Panc1 (cell line): ENCODE data around the gene TIMELESS. TPM values are rescaled to one million over a fixed set of nuclear protein-coding genes. Genes with fewer than 3 reads are reported as not detected.

Experiments
- ATAC-seq: fragments of 200-7000 bp; cut with Tn5 transposase; 2 replicates; pipeline ENCODE4 v1.9.1; 2020; ENCODE audit warnings: mild to moderate bottlenecking, moderate library complexity
- BruUV-seq: library from RNA; stranded (reverse); fragments of 400-500 nt; replicated peaks from 2 replicates; lab custom pipeline; 2021; lab: Mats Ljungman, UMichigan
- CTCF ChIA-PET: fragments of 300-600 bp; sonication (Branson Sonifier 250); formaldehyde crosslinking; loops from one replicate; lab custom pipeline; 2022; ENCODE audit warnings: antibody characterized with exemption; lab: Charles Lee
- POLR2A ChIA-PET: fragments of 300-600 bp; sonication (Branson Sonifier 250); formaldehyde crosslinking; loops from one replicate; lab custom pipeline; 2022; ENCODE audit warnings: antibody characterized with exemption; lab: Charles Lee
- DNase-seq: peaks from one replicate; pipeline ENCODE4 v3.0.0-alpha.2; 2010; ENCODE audit warnings: low read depth, low spot score
- H3K27ac ChIP-seq: 2 replicates; pipeline ENCODE4 v1.5.1; 2011; ENCODE audit warnings: mild to moderate bottlenecking, low read length, inconsistent platforms
- H3K27me3 ChIP-seq: fragments of 200-500 bp; sonication (Bioruptor generic); 2 replicates; pipeline ENCODE4 v1.6.0; 2014; ENCODE audit warnings: low read length, inconsistent platforms; ENCODE audit not compliant: control insufficient read depth, insufficient read depth
- H3K36me3 ChIP-seq: fragments of 200-500 bp; sonication (Bioruptor generic); 2 replicates; pipeline ENCODE4 v1.5.1; 2014; ENCODE audit warnings: inconsistent platforms, mild to moderate bottlenecking, low read length, moderate library complexity; ENCODE audit not compliant: control insufficient read depth, insufficient read depth
- H3K4me1 ChIP-seq: 2 replicates; pipeline ENCODE4 v1.5.1; 2011; ENCODE audit warnings: inconsistent platforms, mild to moderate bottlenecking, low read length, moderate library complexity; ENCODE audit not compliant: control insufficient read depth, insufficient read depth
- H3K4me3 ChIP-seq, 2 experiments: 2 replicates each; pipeline ENCODE4 v1.5.1; 2011 to 2012; ENCODE audit warnings: low read depth in 2 of 2, low read length in 2 of 2, mild to moderate bottlenecking in 2 of 2, inconsistent platforms in 1 of 2, moderate library complexity in 1 of 2
- H3K9me3 ChIP-seq: fragments of 200-500 bp; sonication (Bioruptor generic); 2 replicates; pipeline ENCODE4 v1.5.1; 2014; ENCODE audit warnings: low read depth, mild to moderate bottlenecking, inconsistent platforms, low read length, moderate library complexity; ENCODE audit not compliant: control insufficient read depth, insufficient read depth
- POLR2AphosphoS5 ChIP-seq: IDR thresholded peaks from 2 replicates; pipeline ENCODE4 v1.6.1; 2012; ENCODE audit warnings: mild to moderate bottlenecking, low read depth, low read length, moderate library complexity
- SIN3A ChIP-seq: IDR thresholded peaks from 2 replicates; pipeline ENCODE4 v1.6.1; 2012; ENCODE audit warnings: low read depth, mild to moderate bottlenecking, low read length, moderate library complexity, borderline replicate concordance; ENCODE audit not compliant: insufficient read depth
- TCF7L2 ChIP-seq: IDR thresholded peaks from 2 replicates; pipeline ENCODE4 v1.6.1; 2011; ENCODE audit warnings: mild to moderate bottlenecking, low read depth, low read length, inconsistent platforms
- in situ Hi-C: cut with HindIII; loops from 2 replicates; pipeline ENCODE4 v1.10.0; 2016; ENCODE audit warnings: low sequenced_read_pairs, low pct_unique_long_range_greater_than_20kb
- intact Hi-C: fragments of 100-400 bp; cut with micrococcal nuclease; formaldehyde crosslinking; loops from one replicate; pipeline ENCODE4 v1.10.0; 2022; ENCODE audit not compliant: unreplicated experiment
- total RNA-seq: library from RNA; stranded (reverse); gene quantifications from one replicate; pipeline ENCODE4 v1.2.1, GENCODE V29; 2021; ENCODE audit not compliant: unreplicated experiment
- TF ChIP-seq, protein P1 (sequence below), 2 experiments: IDR thresholded peaks; 2 replicates each; pipeline ENCODE4 v1.6.1; 2011 to 2012; ENCODE audit warnings: low read depth in 2 of 2, control low read depth in 1 of 2, low read length in 1 of 2, mild to moderate bottlenecking in 1 of 2, moderate library complexity in 1 of 2; ENCODE audit not compliant: insufficient read depth in 1 of 2
- TF ChIP-seq, protein P2 (sequence below): fragments of 450-650 bp; IDR thresholded peaks from 2 replicates; pipeline ENCODE4 v1.5.1; 2017; ENCODE audit warnings: mild to moderate bottlenecking

TIMELESS gene
- total RNA-seq, 1 experiment from 2014 or later = 46.2 TPM

DNA sequence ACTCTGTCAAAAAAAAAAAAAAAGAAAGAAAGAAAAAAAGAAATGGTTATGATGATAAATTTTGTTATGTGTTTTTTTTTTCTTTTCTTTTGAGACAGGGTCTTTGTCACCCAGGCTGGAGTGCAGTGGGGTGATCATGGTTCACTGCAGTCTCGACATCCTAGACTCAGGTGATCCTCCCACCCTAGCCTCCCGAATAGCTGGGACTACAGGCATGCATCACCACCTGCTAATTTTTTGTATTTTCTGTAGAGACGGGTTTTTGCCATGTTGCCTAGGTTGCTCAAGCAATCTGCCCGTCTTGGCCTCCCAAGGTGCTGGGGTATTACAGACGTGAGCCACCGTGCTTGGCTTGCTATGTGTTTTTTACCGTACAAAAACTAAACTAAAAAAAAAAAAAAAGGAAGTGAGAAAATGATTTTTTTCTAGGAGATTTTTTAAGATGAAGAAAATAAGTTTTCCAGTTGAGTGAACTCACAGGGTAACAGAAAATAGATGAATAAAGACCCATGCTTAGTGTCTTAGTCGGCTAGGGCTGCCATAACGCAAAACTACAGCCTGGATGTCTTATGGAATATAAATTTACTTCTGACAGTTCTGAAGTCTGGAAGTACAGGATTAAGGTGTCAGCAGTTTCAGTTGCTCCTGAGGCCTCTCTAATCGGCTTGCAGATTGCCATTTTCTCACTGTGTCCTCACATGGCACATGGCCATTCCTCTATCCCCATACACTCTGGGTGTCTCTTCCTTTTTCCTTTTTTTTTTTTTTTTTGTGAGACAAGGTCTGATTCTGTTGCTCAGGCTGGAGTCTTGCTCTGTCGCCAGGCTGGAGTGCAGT is 73.4 kb downstream of the TIMELESS start:
- ATAC-seq (no peak), DNase-seq (no peak)
- CTCF ChIA-PET = interaction anchor here (0.6 kb wide), 1 partner anchor 330 kb away, joined by 5 read pairs; no protein-coding TSS in a partner anchor
- Histone ChIP-seq H3K27me3 (no peaks in the 10 kb centered on the region), H3K4me1 (no peaks in the 10 kb centered on the region), H3K4me3 (no peak overlapping the region), H3K9me3 (no peaks in the 10 kb centered on the region), H3K27ac (no peak overlapping the region), H3K36me3 (no peaks in the 10 kb centered on the region)
- TF ChIP-seq TCF7L2 (no peak), POLR2AphosphoS5 (no peak), SIN3A (no peak)
- TF ChIP-seq, protein P1, sequence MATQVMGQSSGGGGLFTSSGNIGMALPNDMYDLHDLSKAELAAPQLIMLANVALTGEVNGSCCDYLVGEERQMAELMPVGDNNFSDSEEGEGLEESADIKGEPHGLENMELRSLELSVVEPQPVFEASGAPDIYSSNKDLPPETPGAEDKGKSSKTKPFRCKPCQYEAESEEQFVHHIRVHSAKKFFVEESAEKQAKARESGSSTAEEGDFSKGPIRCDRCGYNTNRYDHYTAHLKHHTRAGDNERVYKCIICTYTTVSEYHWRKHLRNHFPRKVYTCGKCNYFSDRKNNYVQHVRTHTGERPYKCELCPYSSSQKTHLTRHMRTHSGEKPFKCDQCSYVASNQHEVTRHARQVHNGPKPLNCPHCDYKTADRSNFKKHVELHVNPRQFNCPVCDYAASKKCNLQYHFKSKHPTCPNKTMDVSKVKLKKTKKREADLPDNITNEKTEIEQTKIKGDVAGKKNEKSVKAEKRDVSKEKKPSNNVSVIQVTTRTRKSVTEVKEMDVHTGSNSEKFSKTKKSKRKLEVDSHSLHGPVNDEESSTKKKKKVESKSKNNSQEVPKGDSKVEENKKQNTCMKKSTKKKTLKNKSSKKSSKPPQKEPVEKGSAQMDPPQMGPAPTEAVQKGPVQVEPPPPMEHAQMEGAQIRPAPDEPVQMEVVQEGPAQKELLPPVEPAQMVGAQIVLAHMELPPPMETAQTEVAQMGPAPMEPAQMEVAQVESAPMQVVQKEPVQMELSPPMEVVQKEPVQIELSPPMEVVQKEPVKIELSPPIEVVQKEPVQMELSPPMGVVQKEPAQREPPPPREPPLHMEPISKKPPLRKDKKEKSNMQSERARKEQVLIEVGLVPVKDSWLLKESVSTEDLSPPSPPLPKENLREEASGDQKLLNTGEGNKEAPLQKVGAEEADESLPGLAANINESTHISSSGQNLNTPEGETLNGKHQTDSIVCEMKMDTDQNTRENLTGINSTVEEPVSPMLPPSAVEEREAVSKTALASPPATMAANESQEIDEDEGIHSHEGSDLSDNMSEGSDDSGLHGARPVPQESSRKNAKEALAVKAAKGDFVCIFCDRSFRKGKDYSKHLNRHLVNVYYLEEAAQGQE (IDR thresholded peaks at IDR 0.05; ENCODE audit: insufficient read depth in 1 of 2, low read depth in 2 of 2, low read length in 1 of 2) = no peak
- TF ChIP-seq, protein P2, sequence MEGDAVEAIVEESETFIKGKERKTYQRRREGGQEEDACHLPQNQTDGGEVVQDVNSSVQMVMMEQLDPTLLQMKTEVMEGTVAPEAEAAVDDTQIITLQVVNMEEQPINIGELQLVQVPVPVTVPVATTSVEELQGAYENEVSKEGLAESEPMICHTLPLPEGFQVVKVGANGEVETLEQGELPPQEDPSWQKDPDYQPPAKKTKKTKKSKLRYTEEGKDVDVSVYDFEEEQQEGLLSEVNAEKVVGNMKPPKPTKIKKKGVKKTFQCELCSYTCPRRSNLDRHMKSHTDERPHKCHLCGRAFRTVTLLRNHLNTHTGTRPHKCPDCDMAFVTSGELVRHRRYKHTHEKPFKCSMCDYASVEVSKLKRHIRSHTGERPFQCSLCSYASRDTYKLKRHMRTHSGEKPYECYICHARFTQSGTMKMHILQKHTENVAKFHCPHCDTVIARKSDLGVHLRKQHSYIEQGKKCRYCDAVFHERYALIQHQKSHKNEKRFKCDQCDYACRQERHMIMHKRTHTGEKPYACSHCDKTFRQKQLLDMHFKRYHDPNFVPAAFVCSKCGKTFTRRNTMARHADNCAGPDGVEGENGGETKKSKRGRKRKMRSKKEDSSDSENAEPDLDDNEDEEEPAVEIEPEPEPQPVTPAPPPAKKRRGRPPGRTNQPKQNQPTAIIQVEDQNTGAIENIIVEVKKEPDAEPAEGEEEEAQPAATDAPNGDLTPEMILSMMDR = no peak
- in situ Hi-C loops (no loop called here), intact Hi-C loops (no loop called here)
- POLR2A ChIA-PET = no interaction called here
- BruUV-seq = no TSS peak

DNA sequence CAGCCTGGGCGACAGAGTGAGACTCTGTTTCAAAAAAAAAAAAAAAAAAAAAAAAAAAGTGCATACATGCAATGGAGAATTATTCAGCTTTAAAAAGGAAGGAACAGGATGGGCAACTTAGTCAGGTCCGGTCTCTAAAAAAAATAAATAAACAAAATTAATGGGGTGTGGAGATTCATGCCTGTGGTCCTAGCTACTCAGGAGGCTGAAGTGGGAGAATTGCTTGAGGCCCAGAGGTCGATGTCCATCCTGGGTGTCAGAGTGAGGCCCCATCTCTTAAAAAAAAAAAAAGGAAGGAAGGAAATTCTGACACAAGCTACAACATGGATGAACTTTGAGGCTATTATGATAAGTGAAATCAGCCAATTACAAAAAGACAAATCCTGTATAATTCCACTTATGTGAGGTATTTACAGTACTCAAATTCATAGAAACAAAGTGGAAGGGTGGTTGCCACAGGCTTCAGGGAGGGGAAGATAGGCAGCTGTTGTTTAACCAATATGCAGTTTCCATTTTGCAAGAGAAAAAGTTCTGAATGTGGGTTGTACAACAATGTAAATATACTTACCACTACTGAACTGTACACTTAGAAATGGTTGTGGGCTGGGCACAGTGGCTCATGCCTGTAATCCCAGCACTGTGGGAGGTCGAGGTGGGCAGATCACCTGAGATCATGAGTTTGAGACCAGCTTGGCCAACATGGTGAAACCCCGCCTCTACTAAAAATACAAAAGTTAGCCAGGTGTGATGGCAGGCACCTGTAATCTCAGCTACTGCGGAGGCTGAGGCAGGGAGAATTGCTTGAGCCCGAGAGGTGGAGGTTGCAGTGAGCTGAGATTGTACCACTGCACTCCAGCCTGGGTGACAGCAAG is 74.3 kb downstream of the TIMELESS start:
- Histone ChIP-seq H3K9me3 (no peaks in the 10 kb centered on the region), H3K4me3 (no peak overlapping the region), H3K27ac (no peak overlapping the region), H3K36me3 (no peaks in the 10 kb centered on the region), H3K27me3 (no peaks in the 10 kb centered on the region), H3K4me1 (no peaks in the 10 kb centered on the region)
- ATAC-seq (no peak), DNase-seq (no peak)
- no peak for TF ChIP-seq POLR2AphosphoS5
- TF ChIP-seq TCF7L2 = no peak
- TF ChIP-seq SIN3A = no peak
- TF ChIP-seq, protein P1 (IDR thresholded peaks at IDR 0.05; ENCODE audit: insufficient read depth in 1 of 2, low read depth in 2 of 2, low read length in 1 of 2) = no peak
- TF ChIP-seq, protein P2 = no peak
- intact Hi-C loops (no loop called here), in situ Hi-C loops (no loop called here)
- ChIA-PET POLR2A (interaction anchor here (0.6 kb wide), 1 partner anchor 34 kb away, joined by 4 read pairs; no protein-coding TSS in a partner anchor), CTCF (interaction anchor here (0.6 to 1.2 kb wide), 3 partner anchors 15 to 736 kb away, joined by 5 to 7 read pairs (median 5); partner anchors contain the start of genes STAT2 and STAT6)
- no TSS peak for BruUV-seq
